ENCODE results near the gene REPS2. TPM values are rescaled to one million over a fixed set of nuclear protein-coding genes. Genes with fewer than 3 reads are reported as not detected.
A peak's percentile ranks its signal among the peaks of the same experiment; 100 is the strongest.

REPS2 gene
- total and polyA plus RNA-seq, 8 donors, result 12.6 to 19.5 (median 15.1) TPM

DNA sequence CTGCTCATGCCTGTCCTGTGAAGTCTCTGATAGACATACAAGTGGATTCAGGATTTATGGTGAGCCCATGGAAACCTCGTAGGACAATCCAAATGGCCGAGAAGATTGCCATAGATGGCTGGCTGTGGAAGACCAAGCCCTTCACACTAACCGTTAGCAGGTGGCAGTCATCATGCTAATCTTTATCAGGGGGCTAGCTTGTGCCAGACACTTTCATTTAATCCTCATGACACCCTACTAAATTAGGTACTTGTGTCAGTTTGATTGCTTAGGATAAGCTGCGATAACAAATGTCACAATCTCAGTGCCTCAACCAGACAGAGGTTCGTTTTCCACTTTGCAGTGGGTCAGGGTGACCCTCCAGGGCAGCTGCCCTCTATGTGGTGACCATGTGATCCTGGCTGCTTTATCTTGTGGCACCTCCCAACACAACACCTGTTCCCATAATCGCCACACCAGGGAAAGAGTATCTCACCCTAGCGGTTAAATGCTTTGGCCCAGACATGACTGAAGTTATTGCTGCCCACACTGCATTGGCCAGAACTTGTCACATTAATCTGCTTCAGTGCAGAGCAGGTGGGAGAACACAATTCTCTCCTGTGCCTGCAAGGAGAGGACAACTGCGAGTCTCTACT, 60.8 kb downstream of the REPS2 start:
- no peak overlapping the region for H3K27ac ChIP-seq
- peak; percentile 49 for ATAC-seq
- TF ChIP-seq, protein P1, sequence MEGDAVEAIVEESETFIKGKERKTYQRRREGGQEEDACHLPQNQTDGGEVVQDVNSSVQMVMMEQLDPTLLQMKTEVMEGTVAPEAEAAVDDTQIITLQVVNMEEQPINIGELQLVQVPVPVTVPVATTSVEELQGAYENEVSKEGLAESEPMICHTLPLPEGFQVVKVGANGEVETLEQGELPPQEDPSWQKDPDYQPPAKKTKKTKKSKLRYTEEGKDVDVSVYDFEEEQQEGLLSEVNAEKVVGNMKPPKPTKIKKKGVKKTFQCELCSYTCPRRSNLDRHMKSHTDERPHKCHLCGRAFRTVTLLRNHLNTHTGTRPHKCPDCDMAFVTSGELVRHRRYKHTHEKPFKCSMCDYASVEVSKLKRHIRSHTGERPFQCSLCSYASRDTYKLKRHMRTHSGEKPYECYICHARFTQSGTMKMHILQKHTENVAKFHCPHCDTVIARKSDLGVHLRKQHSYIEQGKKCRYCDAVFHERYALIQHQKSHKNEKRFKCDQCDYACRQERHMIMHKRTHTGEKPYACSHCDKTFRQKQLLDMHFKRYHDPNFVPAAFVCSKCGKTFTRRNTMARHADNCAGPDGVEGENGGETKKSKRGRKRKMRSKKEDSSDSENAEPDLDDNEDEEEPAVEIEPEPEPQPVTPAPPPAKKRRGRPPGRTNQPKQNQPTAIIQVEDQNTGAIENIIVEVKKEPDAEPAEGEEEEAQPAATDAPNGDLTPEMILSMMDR (IDR thresholded peaks at IDR 0.05), result peak in 1 of 2 donors; percentile 12

DNA sequence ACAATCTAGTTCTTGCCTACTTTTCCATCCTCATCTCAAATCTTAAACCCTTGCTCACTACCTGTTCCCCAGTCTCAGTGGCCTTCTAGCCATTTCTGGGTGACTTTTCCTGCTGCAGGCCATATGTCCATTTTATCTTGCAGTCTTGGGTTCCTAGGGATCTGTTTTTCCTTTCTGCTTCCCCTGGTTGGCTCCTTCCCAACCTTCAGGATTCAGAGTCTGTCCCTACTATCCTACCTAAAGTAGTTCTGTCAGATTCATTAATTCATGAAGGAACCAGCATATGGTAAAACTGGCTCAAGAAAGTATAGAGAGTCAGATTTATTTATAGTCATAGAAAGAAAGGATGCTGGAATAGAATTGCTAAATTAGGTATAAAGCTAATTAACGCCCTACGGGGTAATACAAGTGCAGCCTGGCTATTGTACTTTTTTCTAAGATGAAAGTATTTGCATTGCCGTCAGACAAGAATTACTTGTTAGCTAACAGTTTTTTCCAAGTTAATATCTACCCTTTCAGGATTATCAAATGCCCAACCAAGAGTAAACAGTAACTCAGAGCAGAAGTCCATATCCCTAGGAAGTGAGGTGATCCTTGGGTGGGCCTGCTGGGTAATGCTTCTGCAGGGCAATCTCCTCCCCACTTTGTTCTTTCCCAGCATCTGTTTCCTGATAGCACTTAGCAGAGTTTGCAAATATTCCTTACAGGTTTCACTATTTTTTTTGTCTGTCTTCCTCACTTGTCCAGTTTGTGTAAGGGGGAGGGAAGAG, 63.6 kb downstream of the REPS2 start:
- H3K27ac ChIP-seq, result no peak overlapping the region
- H3K4me3 ChIP-seq, result no peak overlapping the region
- intact Hi-C loops (cut with DNase I), result no loop called here
- DNase-seq (no peak), ATAC-seq (peak; percentile 48)
- H3K36me3 ChIP-seq, result no peaks in the 10 kb centered on the region
- H3K4me1 ChIP-seq, result no peaks in the 10 kb centered on the region
- H3K27me3 ChIP-seq, result peaks cover 0 to 10% of the 10 kb centered on the region in 2 donors
- H3K9me3 ChIP-seq, result no peaks in the 10 kb centered on the region
- TF ChIP-seq, protein P1 (IDR thresholded peaks at IDR 0.05), result no peak

More for the DNA sequence above, 60.8 kb downstream of the REPS2 start:
- DNase-seq, result no peak
- Histone ChIP-seq H3K36me3 (no peaks in the 10 kb centered on the region), H3K27me3 (peaks cover 0 to 10% of the 10 kb centered on the region in 2 donors), H3K4me3 (no peak overlapping the region), H3K4me1 (no peaks in the 10 kb centered on the region), H3K9me3 (no peaks in the 10 kb centered on the region)
- intact Hi-C loops (cut with DNase I), result no loop called here

- Histone ChIP-seq H3K4me1 (no peaks in the 10 kb centered on the region), H3K36me3 (no peaks in the 10 kb centered on the region), H3K27ac (no peak overlapping the region), H3K4me3 (no peak overlapping the region), H3K9me3 (no peaks in the 10 kb centered on the region), H3K27me3 (peaks cover 0 to 4% of the 10 kb centered on the region in 2 donors)
- DNase-seq, result no peak
- ATAC-seq, result no peak
- intact Hi-C loops (cut with DNase I), result no loop called here
- TF ChIP-seq, protein P1 (IDR thresholded peaks at IDR 0.05), result no peak
Observed at GRCh38 chrX:17012465-17012864, 66.0 kb downstream of the REPS2 start.

- no peaks in the 10 kb centered on the region for H3K4me1 ChIP-seq
- TF ChIP-seq, protein P1 (IDR thresholded peaks at IDR 0.05), result no peak
- ATAC-seq (no peak), DNase-seq (no peak)
- no peak overlapping the region for H3K27ac ChIP-seq
- peaks cover 0 to 4% of the 10 kb centered on the region in 2 donors for H3K27me3 ChIP-seq
- H3K4me3 ChIP-seq, result no peak overlapping the region
- no peaks in the 10 kb centered on the region for H3K9me3 ChIP-seq
- intact Hi-C loops (cut with DNase I), result no loop called here
- H3K36me3 ChIP-seq, result no peaks in the 10 kb centered on the region
Observed at GRCh38 chrX:17014216-17014615, 67.8 kb downstream of the REPS2 start.

GRCh38 chrX:17017134-17017533, 70.7 kb downstream of the REPS2 start:
- DNase-seq, result no peak
- no peak for ATAC-seq
- H3K27me3 ChIP-seq, result no peaks in the 10 kb centered on the region
- peaks cover 0 to 7% of the 10 kb centered on the region in 2 donors for H3K4me1 ChIP-seq
- TF ChIP-seq, protein P1 (IDR thresholded peaks at IDR 0.05), result no peak
- no peaks in the 10 kb centered on the region for H3K36me3 ChIP-seq
- H3K4me3 ChIP-seq, result no peak overlapping the region
- H3K9me3 ChIP-seq, result no peaks in the 10 kb centered on the region
- H3K27ac ChIP-seq, result no peak overlapping the region
- intact Hi-C loops (cut with DNase I), result no loop called here
